OCI-LY7 (cell line): ENCODE results near the gene TDRD7. TPM values are rescaled to one million over a fixed set of nuclear protein-coding genes. Genes with fewer than 3 reads are reported as not detected.

Experiments used
- BruUV-seq: library from RNA; stranded (reverse); fragments of 400-500 nt; replicated peaks from 2 replicates; lab custom pipeline; 2021; lab: Mats Ljungman, UMichigan
- CTCF ChIA-PET: fragments of 300-600 bp; sonication (Branson Sonifier 250); formaldehyde crosslinking; loops from one replicate; lab custom pipeline; 2022; ENCODE audit warnings: antibody characterized with exemption; ENCODE audit not compliant: unreplicated experiment; lab: Charles Lee
- POLR2A ChIA-PET: fragments of 300-600 bp; sonication (Branson Sonifier 250); formaldehyde crosslinking; loops from one replicate; lab custom pipeline; 2022; ENCODE audit warnings: antibody characterized with exemption; lab: Charles Lee
- DNase-seq: peaks from one replicate; pipeline ENCODE4 v3.0.0-alpha.2; 2015; ENCODE audit warnings: low spot score
- H2AFZ ChIP-seq: fragments of 200-600 bp; sonication (generic), shearing (Covaris generic); 2 replicates; pipeline ENCODE4 v1.6.1; 2014; ENCODE audit warnings: mild to moderate bottlenecking, antibody characterized with exemption, low read length, moderate library complexity
- H3K27ac ChIP-seq: fragments of 200-600 bp; sonication (generic); 2 replicates; pipeline ENCODE4 v1.5.1; 2014; ENCODE audit warnings: mixed run types, low read depth, mild to moderate bottlenecking, moderate library complexity, low read length, inconsistent platforms; ENCODE audit not compliant: poor library complexity, severe bottlenecking
- H3K36me3 ChIP-seq: fragments of 200-600 bp; sonication (generic); 2 replicates; pipeline ENCODE4 v1.6.1; 2014; ENCODE audit warnings: mild to moderate bottlenecking, antibody characterized with exemption, low read length, moderate library complexity, mixed read lengths; ENCODE audit not compliant: insufficient read depth
- H3K4me1 ChIP-seq: fragments of 200-600 bp; sonication (generic); 2 replicates; pipeline ENCODE4 v1.5.1; 2014; ENCODE audit warnings: mild to moderate bottlenecking, low read length; ENCODE audit not compliant: insufficient read depth, poor library complexity, severe bottlenecking
- H3K4me2 ChIP-seq: fragments of 200-600 bp; sonication (generic); 2 replicates; pipeline ENCODE4 v1.6.1; 2014; ENCODE audit warnings: mild to moderate bottlenecking, low read length
- H3K4me3 ChIP-seq: fragments of 200-600 bp; sonication (generic); 2 replicates; pipeline ENCODE4 v1.5.1; 2014; ENCODE audit warnings: mild to moderate bottlenecking, low read depth, low read length; ENCODE audit not compliant: poor library complexity, severe bottlenecking
- H3K79me2 ChIP-seq: fragments of 200-600 bp; sonication (generic); 2 replicates; pipeline ENCODE4 v1.6.1; 2016; ENCODE audit warnings: low read depth, mild to moderate bottlenecking, low read length, moderate library complexity, mixed read lengths; ENCODE audit not compliant: insufficient read depth
- H3K9me2 ChIP-seq: fragments of 200-600 bp; sonication (generic); 2 replicates; pipeline ENCODE4 v1.6.1; 2016; ENCODE audit warnings: mild to moderate bottlenecking, low read length, mixed read lengths; ENCODE audit not compliant: insufficient read depth
- H3K9me3 ChIP-seq: fragments of 200-600 bp; sonication (generic); 2 replicates; pipeline ENCODE4 v1.6.1; 2014; ENCODE audit warnings: mild to moderate bottlenecking, mixed run types, low read length, mixed read lengths
- H4K20me1 ChIP-seq: fragments of 200-600 bp; sonication (generic); 2 replicates; pipeline ENCODE4 v1.6.1; 2014; ENCODE audit warnings: mild to moderate bottlenecking, antibody characterized with exemption, low read length, moderate library complexity, mixed read lengths; ENCODE audit not compliant: insufficient read depth
- EZH2phosphoT487 ChIP-seq: fragments of 200-600 bp; sonication (generic); IDR thresholded peaks from 2 replicates; pipeline ENCODE4 v1.6.1; 2018; ENCODE audit warnings: low read depth, borderline replicate concordance, mild to moderate bottlenecking, mixed run types, antibody characterized with exemption, low read length, moderate library complexity, mixed read lengths
- intact Hi-C: fragments of 100-400 bp; cut with micrococcal nuclease; formaldehyde crosslinking; loops from one replicate; pipeline ENCODE4 v1.10.0; 2022; ENCODE audit not compliant: unreplicated experiment
- total RNA-seq, 2 experiments: library from RNA; depleted of rRNA in 1 of 2; stranded (reverse); fragments of >200 nt in 1 of 2; shearing (Covaris generic) in 1 of 2; gene quantifications; 2 replicates each; pipeline ENCODE4 v1.2.3, GENCODE V29; 2014 to 2022
- TF ChIP-seq, protein P1 (sequence below): fragments of 200-600 bp; sonication (generic); conservative IDR thresholded peaks from 2 replicates; pipeline ENCODE4 v1.5.1; 2014; ENCODE audit warnings: mild to moderate bottlenecking, antibody characterized with exemption, low read length, moderate library complexity, mixed read lengths

Gene TDRD7
- total RNA-seq, 2 experiments from 2014 or later, result 4.0 to 6.1 TPM

- Histone ChIP-seq H2AFZ (no peak overlapping the region), H3K9me2 (no peaks in the 10 kb centered on the region), H3K4me3 (no peak overlapping the region), H3K27ac (no peak overlapping the region), H3K9me3 (no peaks in the 10 kb centered on the region), H4K20me1 (no peaks in the 10 kb centered on the region), H3K4me1 (no peaks in the 10 kb centered on the region), H3K4me2 (no peak overlapping the region), H3K79me2 (no peaks in the 10 kb centered on the region), H3K36me3 (no peaks in the 10 kb centered on the region)
- ChIA-PET POLR2A (no interaction called here), CTCF (no interaction called here)
- no TSS peak for BruUV-seq
- TF ChIP-seq, protein P1, sequence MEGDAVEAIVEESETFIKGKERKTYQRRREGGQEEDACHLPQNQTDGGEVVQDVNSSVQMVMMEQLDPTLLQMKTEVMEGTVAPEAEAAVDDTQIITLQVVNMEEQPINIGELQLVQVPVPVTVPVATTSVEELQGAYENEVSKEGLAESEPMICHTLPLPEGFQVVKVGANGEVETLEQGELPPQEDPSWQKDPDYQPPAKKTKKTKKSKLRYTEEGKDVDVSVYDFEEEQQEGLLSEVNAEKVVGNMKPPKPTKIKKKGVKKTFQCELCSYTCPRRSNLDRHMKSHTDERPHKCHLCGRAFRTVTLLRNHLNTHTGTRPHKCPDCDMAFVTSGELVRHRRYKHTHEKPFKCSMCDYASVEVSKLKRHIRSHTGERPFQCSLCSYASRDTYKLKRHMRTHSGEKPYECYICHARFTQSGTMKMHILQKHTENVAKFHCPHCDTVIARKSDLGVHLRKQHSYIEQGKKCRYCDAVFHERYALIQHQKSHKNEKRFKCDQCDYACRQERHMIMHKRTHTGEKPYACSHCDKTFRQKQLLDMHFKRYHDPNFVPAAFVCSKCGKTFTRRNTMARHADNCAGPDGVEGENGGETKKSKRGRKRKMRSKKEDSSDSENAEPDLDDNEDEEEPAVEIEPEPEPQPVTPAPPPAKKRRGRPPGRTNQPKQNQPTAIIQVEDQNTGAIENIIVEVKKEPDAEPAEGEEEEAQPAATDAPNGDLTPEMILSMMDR, result no peak
- TF ChIP-seq EZH2phosphoT487, result no peak
- DNase-seq, result no peak
- intact Hi-C loops, result no loop called here
Observed at GRCh38 chr9:97438666-97439065, 26.8 kb downstream of the TDRD7 start.

GRCh38 chr9:97440160-97440559, 28.3 kb downstream of the TDRD7 start:
- no peak overlapping the region for H3K27ac ChIP-seq
- intact Hi-C loops, result no loop called here
- no peaks in the 10 kb centered on the region for H3K36me3 ChIP-seq
- POLR2A ChIA-PET, result interaction anchor here (0.6 kb wide), 1 partner anchor 1141 kb away, joined by 3 read pairs; no protein-coding TSS in a partner anchor
- no peaks in the 10 kb centered on the region for H3K9me3 ChIP-seq
- no peak overlapping the region for H3K4me2 ChIP-seq
- no peak for DNase-seq
- H3K79me2 ChIP-seq, result no peaks in the 10 kb centered on the region
- no peak overlapping the region for H3K4me3 ChIP-seq
- no TSS peak for BruUV-seq
- H4K20me1 ChIP-seq, result no peaks in the 10 kb centered on the region
- H3K4me1 ChIP-seq, result no peaks in the 10 kb centered on the region
- H3K9me2 ChIP-seq, result no peaks in the 10 kb centered on the region
- TF ChIP-seq, protein P1, result no peak
- TF ChIP-seq EZH2phosphoT487, result no peak
- H2AFZ ChIP-seq, result no peak overlapping the region
- CTCF ChIA-PET, result no interaction called here

GRCh38 chr9:97441729-97442128, 29.8 kb downstream of the TDRD7 start:
- POLR2A ChIA-PET, result interaction anchor here (0.7 to 0.8 kb wide), 3 partner anchors 7 to 40 kb away, joined by 3 to 4 read pairs (median 3); no protein-coding TSS in a partner anchor
- CTCF ChIA-PET, result no interaction called here
- intact Hi-C loops, result no loop called here
- DNase-seq, result no peak
- no peak overlapping the region for H2AFZ ChIP-seq
- H3K79me2 ChIP-seq, result no peaks in the 10 kb centered on the region
- BruUV-seq, result no TSS peak
- no peaks in the 10 kb centered on the region for H3K9me3 ChIP-seq
- H4K20me1 ChIP-seq, result no peaks in the 10 kb centered on the region
- no peak overlapping the region for H3K4me2 ChIP-seq
- no peak for TF ChIP-seq EZH2phosphoT487
- TF ChIP-seq, protein P1, result no peak
- H3K36me3 ChIP-seq, result no peaks in the 10 kb centered on the region
- H3K4me3 ChIP-seq, result no peak overlapping the region
- H3K9me2 ChIP-seq, result no peaks in the 10 kb centered on the region
- H3K4me1 ChIP-seq, result no peaks in the 10 kb centered on the region
- no peak overlapping the region for H3K27ac ChIP-seq
